ENCODE data around the gene UGCG.
"Not testable (repeated sequence)": the region's sequence is repeated elsewhere in the genome, so short reads cannot be mapped to it uniquely, and the experiment has no call there.

The UGCG gene

DNA sequence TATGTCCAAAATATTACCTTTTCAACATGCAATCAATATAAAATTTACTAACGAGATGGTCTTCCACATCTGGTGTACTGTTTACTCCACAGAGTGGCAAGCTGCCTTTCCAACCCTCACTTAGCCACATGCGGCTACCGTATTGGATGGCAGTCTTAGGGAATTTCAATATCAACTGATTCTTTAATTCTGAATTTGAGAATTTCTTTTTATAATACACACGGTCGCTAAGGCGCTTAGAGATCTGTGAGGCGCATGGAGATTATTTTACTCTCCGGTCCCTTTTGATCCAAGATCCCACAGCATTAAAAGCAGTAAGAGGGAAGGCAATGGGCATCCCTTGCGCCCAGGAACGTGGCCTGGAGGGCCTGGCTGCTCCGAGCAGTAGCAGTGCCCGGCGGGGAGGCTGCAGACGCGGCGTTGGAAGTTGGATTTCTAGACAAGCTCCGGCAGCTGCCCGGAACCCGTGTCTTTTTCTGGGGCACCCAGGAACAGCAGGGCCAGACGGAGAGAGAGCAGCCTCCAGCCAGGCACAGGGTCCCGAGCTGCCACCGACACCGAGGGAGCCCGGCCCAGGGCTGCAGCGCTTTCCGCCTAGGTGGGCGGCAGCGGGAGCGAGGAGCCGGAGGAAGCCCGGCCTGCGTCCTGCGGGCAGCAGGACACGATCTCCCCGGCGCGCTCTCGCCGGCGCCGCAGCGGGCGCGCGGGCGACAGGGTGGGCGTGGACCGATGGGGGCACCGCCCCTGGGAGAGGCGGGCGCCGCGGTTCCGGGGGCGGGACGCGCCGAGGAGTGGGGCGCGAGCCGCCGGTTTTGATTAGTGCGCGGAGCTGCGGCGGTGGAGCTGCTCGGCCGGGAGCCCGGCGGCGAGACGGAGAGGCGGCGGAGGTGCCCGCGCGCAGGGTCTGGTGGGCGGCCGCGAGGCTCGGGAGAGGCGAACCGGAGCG is at the start of gene UGCG:
Gene UGCG (plus strand): TSS at position 819 of the 946 bp plus-strand sequence. CDS start 402 bp downstream, outside the sequence.
- DNase-seq (ENCODE audit: low read depth in 2 of 2, low spot score in 1 of 2), result peak; percentile 56 to 70

DNA sequence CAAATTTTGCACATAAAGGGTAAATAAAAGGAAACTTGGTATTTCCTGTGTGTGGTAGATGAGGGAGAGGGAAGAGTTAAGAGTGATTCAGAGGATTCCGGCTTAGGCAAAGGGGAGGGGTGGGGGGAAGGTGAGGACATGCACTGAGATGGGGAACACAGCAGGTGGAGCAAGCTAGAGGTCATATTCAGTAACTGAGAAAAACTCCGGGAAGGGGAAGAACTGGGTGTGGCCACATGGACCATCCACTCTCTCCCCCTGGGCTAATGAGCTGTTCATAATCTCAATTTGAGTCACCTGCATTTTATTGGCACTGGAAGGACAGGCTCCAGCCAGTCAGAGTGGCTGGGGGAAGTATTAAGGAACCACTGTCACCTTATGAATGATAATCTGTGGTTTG is 45.1 kb upstream of the UGCG start:
- no peak for DNase-seq (ENCODE audit: low read depth in 2 of 2, low spot score in 1 of 2)

DNA sequence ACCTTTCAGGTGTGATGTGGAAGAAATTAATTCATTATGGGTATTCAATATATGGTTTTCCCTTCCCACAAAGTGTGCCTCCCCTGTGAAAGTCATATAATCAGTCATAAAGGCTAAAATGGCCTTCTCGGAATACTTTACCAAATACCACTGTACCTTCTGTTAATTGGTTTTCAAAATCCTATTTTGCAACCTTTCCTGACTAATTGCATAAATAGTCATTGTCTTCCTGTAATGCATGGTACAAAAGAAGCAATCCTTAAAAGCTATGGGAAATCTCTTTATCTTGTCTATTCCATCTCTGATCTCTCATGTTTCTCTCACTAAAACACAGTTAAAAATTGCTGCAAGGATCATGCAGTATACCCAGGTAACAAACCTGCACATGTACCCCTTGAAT is 44.3 kb upstream of the UGCG start:
- DNase-seq (ENCODE audit: low read depth in 2 of 2, low spot score in 1 of 2), result no peak

DNA sequence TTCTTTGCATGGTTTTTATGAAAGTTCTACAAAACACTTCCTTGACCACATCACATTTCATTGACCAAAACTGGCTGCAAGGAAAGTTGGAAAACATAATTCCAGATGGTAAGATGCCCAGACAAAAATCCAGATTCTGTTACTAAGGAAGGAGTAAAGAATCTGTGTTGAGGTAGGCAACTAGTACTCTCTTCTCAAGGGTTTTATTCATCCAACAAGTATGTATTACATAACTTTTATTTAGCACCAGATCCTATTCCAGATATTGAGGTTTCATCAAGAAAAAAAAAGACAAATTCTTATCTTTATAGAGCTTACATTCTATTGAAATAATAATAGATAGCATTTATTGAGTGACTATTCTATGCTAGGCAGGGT is 43.2 kb upstream of the UGCG start:
- no peak for DNase-seq (ENCODE audit: low read depth in 2 of 2, low spot score in 1 of 2)

DNA sequence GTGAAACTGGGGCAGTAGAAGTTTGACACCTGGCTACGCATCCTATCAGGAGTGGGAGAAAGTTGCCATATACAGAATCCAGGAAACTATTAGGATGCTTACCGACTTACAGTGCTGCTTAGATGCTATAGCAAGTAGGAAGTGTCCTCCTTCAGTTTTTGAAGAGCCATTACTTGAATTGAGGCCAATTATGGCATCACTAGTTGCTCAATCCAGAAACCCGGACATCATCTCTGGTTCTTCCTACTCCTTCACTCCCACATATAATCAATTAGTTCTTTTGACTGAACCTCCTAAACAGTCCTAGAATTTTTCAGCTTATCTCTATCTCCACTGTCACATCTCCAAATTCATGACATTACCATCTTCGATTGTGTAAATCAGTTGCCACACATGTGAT is 41.8 kb upstream of the UGCG start:
- no peak for DNase-seq (ENCODE audit: low read depth in 2 of 2, low spot score in 1 of 2)

DNA sequence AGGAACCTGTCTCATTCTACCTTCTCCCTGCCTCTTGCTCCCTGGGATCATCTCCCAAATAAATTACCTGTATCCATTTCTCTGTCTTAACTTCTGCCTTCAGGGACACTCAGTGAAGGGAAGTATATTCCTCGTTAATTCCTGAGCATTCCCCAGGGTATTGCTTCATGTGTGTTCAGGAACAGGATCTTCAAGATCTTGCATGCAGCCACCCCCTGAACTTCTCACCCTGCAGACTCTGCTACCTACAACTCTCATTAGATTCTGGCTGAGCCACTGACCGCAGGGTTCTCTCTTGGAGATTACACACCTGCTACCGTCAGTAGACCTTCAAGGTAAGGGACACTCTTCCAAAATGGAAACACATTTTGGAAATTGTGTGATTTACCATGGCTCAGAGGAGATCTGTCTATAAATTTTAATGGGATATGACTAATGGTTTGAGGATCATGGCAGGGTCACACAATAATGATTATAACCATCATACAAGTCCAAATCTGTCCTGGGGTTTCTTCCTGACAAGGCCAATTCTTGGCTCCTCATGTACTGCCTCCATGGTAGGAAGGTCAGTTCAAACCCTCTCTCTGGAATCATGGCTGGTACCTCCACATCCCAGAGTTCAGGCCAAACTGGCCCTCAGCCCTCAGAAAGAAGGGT is 38.9 kb upstream of the UGCG start:
- no peak for DNase-seq (ENCODE audit: low read depth in 2 of 2, low spot score in 1 of 2)

DNA sequence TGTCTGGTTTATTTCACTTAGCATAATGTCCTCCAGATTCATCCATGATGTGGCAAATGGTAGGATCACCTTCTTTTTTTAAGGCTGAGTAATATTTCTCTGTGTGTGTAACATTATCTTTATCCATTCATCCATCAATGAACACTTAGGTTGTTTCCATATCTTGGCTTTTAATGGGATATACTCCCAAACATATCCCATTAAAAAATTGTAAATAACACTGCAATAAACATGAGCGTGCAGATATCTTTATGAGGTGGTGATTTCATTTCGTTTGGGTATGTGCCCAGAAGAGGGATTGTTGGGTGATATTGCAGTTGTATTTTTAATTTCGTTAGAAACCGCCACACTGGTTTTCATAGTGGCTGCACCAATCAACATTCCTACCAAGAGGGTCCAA is 36.2 kb upstream of the UGCG start:
- DNase-seq (ENCODE audit: low read depth in 2 of 2, low spot score in 1 of 2), result no peak

DNA sequence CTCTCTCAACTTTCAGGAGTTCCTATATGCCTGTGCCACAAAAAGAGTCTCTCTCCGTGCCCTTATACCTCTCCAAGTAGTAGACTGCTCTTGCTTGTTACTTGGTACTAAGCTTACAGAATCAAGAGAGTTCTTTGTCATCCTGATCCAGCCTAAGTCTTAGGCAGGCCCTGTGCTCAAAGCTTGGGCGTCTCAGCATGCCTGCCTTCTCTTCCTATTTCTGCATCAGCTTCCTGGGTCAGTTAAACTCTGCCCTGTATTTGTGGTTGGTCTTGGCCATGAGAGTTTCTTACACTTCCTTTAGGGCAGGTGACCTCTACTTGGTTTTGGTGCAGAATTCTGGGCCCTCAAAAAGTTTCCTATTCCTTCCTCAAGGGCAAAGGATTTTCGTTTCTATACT is 33.0 kb upstream of the UGCG start:
- no peak for DNase-seq (ENCODE audit: low read depth in 2 of 2, low spot score in 1 of 2)

DNA sequence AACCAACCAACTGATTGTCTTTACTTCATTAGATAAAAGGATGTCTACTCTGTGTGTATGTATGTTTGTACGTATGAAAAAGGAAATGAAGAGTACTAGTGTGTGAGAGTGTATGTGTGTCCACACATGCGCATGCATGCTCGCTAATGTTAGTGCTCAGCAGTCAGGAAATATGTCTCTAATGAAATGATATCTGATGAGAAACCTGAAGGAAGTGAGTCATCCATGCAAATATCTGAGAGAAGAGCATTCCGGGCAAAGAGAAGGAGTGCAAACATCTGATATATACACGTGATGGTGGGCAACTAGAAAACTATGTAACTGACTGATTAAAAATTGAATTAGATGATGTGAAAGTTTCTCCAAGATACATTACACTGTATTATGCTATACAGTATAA is 29.6 kb upstream of the UGCG start:
- DNase-seq (ENCODE audit: low read depth in 2 of 2, low spot score in 1 of 2), result no peak

DNA sequence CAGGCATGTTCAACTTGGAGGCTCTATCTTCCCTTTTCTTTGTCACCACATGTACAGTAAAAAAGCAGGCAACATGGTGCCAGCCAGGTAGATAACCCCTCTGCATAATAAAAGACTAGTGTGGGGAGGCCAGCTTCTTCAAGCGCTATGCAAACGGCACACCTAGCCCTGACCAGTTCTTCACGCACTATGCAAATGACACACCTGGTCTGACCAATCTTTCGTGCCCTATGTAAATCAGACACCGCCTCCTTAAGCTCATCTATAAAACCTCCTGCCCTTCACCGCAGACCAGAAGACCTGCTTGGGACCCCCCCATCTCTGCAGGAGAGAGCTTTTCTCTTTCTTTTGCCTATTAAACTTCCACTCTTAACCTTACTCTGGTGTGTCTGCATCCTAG is 28.1 kb upstream of the UGCG start:
- DNase-seq (ENCODE audit: low read depth in 2 of 2, low spot score in 1 of 2), result no peak

DNA sequence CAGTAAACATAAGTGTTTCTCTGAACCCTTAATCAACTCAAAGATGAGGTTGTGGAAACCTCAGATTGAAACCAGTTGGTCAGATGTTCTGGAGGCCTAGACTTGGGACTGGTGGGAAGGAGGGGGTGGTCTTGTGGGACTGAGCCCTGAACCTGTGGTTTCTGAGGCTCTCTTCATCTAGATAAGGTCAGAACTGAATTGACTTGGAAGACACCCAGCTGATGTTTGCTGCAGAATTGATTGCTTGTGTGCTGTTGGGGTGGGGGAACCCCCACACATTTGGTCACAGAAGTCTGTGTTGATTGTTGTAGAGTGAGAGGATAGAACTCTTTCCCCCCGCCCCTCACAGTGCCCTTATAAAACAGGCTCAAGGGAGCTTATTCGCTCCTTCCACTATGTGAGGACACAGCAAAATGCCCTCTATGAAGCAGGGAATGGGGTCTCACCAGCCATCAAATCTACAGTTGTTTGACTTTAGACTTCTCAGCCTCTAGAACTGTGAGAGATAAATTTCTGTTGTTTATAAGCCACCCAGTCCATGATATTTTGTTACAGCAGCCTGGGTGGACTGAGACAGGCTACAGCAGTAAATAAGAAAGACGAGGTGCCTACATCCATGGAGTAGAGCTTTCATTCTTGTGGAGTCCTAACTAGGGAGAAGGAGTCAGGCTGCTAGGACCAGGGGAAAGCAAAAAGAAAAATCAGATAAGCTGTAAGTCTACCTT is 25.7 kb upstream of the UGCG start:
- DNase-seq (ENCODE audit: low read depth in 2 of 2, low spot score in 1 of 2), result no peak

DNA sequence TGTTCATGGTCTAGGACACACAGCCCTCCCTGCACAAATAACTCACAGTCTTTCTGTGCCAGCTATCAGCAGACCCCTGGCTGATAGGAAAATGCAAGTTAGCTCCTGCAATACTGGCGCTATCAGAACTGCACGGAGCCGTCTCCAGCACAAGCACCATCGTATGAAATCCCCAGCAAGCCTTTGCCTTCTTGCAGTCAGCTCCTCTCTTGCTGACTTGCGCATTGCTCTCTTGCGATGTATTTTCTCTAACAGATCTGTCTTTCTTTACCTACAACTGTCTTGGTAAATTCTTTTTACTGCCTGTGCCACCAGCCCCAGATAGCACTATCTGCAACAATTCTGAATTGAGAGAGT is 25.1 kb upstream of the UGCG start:
- DNase-seq (ENCODE audit: low read depth in 2 of 2, low spot score in 1 of 2), result no peak

DNA sequence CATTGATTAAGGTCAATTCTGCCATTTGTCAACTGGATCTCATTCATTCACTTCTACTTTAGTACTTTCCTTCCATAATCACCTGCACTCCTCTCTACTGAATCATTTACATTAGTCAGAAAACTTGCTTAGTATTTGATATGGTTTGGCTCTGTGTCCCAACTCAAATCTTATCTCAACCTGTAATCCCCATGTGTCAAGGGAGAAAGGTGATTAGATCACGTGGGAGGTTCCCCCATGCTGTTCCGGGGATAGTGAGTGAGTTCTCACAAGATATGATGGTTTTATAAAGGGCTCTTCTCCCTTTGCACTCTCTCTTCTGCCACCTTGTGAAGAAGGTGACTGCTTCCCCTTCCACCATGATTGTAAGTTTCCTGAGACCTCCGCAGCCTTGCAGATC is 23.7 kb upstream of the UGCG start:
- no peak for DNase-seq (ENCODE audit: low read depth in 2 of 2, low spot score in 1 of 2)

DNA sequence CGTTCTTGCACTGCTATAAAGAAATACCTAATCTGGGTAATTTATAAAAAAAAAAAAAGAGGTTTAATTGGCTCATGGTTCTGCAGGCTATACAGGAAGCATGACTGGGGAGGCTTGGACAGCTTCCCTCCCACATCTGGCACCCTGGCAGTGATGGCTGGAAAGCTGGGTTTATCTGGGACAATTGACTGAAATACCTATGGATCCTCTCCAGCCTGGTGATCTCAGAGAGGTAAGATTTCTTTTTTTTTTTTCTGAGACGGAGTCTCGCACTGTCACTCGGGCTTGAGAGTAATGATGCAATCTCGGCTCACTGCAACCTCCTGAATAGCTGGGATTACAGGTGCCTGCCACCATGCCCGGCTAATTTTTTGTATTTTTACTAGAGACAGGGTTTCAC is 22.7 kb upstream of the UGCG start:
- DNase-seq (ENCODE audit: low read depth in 2 of 2, low spot score in 1 of 2), result no peak

DNA sequence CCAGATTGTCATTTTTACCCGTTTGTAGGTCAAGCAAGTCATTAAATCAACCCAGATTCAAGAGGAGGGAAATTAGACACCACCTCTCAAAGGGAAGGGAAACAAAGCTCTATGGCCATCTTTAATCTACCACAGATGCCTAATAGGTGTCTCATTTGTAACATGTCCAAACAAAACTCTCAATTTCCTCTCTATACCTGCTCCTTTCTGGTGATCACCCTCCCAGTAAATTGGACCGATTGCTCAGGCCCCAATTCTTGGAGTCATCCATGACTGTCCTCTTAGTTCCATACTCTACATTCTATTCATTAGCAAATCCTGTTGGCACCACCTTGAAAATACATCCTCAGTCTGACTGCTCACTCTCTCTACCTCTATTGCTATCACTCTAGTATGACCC is 22.1 kb upstream of the UGCG start:
- DNase-seq (ENCODE audit: low read depth in 2 of 2, low spot score in 1 of 2), result no peak

DNA sequence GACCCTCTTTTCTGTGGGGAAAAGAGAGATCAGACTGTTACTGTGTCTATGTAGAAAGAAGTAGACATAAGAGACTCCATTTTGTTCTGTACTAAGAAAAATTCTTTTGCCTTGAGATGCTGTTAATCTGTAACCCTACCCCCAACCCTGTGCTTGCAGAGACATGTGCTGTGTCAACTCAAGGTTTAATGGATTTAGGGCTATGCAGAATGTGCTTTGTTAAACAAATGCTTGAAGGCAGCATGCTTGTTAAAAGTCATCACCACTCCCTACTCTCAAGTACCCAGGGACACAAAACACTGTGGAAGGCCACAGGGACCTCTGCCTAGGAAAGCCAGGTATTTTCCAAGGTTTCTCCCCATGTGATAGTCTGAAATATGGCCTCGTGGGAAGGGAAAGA is 21.3 kb upstream of the UGCG start:
- not testable (repeated sequence) for DNase-seq (ENCODE audit: low read depth in 2 of 2, low spot score in 1 of 2)

DNA sequence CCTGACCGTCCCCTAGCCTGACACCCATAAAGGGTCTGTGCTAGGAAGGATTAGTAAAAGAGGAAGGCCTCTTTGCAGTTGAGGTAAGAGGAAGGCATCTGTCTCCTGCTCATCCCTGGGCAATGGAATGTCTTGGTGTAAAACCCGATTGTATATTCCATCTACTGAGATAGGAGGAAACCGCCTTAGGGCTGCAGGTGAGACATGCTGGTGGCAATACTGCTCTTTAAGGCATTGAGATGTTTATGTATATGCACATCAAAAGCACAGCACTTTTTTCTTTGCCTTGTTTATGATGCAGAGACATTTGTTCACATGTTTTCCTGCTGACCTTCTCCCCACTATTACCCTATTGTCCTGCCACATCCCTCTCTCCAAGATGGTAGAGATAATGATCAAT is 20.9 kb upstream of the UGCG start:
- not testable (repeated sequence) for DNase-seq (ENCODE audit: low read depth in 2 of 2, low spot score in 1 of 2)

DNA sequence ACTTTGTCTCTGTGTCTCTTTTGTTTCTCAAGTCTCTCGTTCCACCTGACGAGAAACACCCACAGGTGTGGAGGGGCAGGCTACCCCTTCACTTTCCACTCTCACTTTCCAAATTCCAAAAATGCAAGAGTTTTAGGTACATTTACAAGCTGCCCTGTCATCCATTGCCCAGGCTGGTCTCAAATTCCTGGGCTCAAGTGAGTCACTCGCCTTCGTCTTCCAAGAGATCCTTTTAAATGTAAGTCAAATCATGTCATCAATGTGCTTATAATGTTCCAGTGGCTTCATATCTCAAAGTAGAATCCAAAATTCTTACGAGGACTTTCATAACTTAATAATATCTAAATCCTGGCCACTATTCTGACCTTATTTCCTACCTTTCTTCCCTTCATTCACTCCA is 20.4 kb upstream of the UGCG start:
- DNase-seq (ENCODE audit: low read depth in 2 of 2, low spot score in 1 of 2), result no peak

DNA sequence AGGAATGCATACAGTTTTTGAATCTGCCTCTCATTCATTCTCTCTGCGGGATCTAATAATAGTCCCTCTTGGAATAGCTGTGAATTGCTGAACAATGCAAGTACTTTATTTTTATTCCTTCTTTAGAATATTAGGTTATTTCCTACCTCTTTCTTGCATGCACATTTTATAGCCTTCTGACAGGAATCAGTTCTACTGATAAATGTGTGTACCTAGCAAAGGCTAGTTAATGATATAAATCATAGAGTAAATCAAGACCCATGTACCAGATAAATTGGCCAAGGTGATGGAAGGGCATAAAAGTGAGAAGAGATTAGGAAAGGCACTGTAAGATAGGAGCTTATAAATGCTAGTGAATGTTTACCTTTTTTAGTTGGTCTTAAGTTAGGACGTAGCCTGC is 19.2 kb upstream of the UGCG start:
- DNase-seq (ENCODE audit: low read depth in 2 of 2, low spot score in 1 of 2), result no peak

DNA sequence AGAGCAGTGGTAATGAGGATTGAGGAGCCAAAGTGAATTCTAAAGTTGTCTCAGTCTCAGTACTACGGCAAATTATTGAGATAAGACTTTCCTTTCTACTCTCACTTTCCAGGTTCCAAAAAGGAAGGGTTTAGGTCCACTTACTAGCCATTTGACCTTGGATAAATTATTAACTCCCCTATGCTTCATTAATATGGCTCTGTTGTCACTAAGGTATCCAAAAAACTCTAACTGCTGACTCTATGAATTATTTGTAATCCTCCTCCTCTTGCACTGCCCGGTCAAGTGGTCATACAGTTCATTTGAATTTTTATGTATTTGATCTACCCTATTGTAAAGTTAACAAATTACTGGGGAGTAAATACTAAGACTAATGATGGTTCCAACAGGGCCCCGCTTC is 17.7 kb upstream of the UGCG start:
- no peak for DNase-seq (ENCODE audit: low read depth in 2 of 2, low spot score in 1 of 2)

DNA sequence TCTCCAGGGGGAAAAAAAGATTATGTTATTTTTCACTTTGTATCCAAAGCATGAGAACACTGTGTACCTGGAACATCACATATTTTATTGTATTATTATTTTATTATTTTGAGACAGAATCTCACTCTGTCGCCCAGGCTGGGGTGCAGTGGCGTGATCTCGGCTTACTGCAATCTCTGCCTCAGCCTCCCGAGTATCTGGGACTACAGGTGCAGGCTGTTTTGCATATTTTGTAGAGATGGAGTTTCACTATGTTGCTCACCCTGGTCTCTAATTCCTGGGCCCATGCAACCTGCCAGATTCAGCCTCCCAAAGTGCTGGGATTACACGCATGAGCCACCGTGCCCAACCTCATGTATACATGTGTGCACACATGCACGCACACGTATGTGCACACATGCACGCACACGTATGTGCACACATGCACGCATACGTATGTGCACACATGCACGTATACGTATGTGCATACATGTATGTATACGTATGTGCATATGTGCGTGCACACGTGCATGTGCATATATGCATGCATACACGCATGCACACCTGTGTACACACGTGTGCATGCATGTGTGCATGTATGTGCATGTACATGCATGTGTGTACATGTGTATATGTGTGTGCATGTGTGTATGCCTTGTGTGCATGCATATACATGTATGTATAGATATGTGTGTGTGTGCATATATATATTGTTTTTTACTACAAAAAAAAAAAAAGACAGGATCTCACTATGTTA is 9.5 kb upstream of the UGCG start:
- no peak for DNase-seq (ENCODE audit: low read depth in 2 of 2, low spot score in 1 of 2)

Data from stimulated activated CD8-positive, alpha-beta memory T cell treated with anti-CD3 and anti-CD28 coated beads, Interleukin-4, amount 100 ng/mL, for 1 hour (primary cell).